Measurements from ENCODE around the gene OSBP2.

OSBP2 gene

DNA sequence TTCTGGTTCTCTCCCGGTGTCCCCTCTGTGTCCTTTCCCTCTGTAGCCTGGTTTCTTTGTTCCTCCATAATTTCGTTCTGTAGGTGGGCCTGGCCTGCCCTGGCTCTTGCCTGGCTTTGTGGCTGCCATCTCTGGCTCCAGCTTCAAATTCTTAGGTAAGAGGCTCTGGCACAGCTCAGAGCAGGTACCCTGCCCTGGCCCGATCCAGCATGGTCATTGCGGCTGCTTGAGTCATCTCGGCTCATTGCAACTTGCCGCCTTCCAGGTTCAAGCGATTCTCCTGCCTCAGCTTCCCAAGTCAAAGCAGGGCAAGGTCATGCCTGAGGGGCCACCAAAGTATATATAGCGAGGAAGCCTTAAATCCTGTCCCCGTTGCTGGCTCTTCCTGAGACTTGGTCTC, 76.0 kb downstream of the OSBP2 start (continued):
- no peak for TF ChIP-seq ARNTL (CRISPR knock-in tag; IDR thresholded peaks at IDR 0.05; ENCODE audit: borderline replicate concordance, low read depth)
- TF ChIP-seq, protein P1, sequence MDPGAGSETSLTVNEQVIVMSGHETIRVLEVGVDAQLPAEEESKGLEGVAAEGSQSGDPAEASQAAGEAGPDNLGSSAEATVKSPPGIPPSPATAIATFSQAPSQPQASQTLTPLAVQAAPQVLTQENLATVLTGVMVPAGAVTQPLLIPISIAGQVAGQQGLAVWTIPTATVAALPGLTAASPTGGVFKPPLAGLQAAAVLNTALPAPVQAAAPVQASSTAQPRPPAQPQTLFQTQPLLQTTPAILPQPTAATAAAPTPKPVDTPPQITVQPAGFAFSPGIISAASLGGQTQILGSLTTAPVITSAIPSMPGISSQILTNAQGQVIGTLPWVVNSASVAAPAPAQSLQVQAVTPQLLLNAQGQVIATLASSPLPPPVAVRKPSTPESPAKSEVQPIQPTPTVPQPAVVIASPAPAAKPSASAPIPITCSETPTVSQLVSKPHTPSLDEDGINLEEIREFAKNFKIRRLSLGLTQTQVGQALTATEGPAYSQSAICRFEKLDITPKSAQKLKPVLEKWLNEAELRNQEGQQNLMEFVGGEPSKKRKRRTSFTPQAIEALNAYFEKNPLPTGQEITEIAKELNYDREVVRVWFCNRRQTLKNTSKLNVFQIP (CRISPR knock-in tag; IDR thresholded peaks at IDR 0.05; ENCODE audit: borderline replicate concordance, low read depth): no peak

DNA sequence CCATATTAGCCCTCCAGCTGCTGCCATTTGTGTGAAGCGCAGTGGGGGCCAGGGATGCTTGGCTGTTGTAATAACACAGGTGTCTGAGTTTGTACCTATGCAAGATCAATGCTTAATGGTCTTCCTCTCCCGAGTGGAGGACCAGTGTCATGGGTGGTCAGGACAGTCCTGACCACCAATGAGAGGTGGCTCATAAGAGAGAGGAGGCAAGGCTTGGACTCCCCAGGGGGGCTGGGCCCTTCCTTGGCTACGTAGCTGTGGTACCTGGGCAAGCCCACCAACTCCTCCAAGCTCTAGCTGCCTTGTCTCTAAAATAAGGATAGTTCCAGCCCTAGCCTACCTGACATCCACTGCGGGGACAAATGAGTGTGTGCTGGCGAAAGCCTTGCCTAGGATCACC, 79.2 kb downstream of the OSBP2 start:
- no peak for ATAC-seq
- TF ChIP-seq TCF4 (CRISPR knock-in tag; IDR thresholded peaks at IDR 0.05; ENCODE audit: borderline replicate concordance): no peak
- TF ChIP-seq, protein P1 (CRISPR knock-in tag; IDR thresholded peaks at IDR 0.05; ENCODE audit: borderline replicate concordance, low read depth): no peak
- no peak for TF ChIP-seq ZC3H10 (CRISPR knock-in tag; IDR thresholded peaks at IDR 0.05)
- TF ChIP-seq, protein P2, sequence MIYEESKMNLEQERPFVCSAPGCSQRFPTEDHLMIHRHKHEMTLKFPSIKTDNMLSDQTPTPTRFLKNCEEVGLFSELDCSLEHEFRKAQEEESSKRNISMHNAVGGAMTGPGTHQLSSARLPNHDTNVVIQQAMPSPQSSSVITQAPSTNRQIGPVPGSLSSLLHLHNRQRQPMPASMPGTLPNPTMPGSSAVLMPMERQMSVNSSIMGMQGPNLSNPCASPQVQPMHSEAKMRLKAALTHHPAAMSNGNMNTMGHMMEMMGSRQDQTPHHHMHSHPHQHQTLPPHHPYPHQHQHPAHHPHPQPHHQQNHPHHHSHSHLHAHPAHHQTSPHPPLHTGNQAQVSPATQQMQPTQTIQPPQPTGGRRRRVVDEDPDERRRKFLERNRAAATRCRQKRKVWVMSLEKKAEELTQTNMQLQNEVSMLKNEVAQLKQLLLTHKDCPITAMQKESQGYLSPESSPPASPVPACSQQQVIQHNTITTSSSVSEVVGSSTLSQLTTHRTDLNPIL (CRISPR knock-in tag; IDR thresholded peaks at IDR 0.05; ENCODE audit: low read depth): no peak
- no peak for TF ChIP-seq TOX (CRISPR knock-in tag; IDR thresholded peaks at IDR 0.05; ENCODE audit: borderline replicate concordance)
- TF ChIP-seq ESRRG (CRISPR knock-in tag; IDR thresholded peaks at IDR 0.05): no peak
- TF ChIP-seq, protein P3, sequence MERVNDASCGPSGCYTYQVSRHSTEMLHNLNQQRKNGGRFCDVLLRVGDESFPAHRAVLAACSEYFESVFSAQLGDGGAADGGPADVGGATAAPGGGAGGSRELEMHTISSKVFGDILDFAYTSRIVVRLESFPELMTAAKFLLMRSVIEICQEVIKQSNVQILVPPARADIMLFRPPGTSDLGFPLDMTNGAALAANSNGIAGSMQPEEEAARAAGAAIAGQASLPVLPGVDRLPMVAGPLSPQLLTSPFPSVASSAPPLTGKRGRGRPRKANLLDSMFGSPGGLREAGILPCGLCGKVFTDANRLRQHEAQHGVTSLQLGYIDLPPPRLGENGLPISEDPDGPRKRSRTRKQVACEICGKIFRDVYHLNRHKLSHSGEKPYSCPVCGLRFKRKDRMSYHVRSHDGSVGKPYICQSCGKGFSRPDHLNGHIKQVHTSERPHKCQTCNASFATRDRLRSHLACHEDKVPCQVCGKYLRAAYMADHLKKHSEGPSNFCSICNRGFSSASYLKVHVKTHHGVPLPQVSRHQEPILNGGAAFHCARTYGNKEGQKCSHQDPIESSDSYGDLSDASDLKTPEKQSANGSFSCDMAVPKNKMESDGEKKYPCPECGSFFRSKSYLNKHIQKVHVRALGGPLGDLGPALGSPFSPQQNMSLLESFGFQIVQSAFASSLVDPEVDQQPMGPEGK (CRISPR knock-in tag; IDR thresholded peaks at IDR 0.05; ENCODE audit: borderline replicate concordance): no peak
- TF ChIP-seq GLIS3 (CRISPR knock-in tag; IDR thresholded peaks at IDR 0.05): no peak
- no peak for TF ChIP-seq RARB (CRISPR knock-in tag; IDR thresholded peaks at IDR 0.05)
- TF ChIP-seq SNAI2 (CRISPR knock-in tag; IDR thresholded peaks at IDR 0.05): no peak
- TF ChIP-seq ARNTL (CRISPR knock-in tag; IDR thresholded peaks at IDR 0.05; ENCODE audit: borderline replicate concordance, low read depth): no peak
- TF ChIP-seq, protein P4, sequence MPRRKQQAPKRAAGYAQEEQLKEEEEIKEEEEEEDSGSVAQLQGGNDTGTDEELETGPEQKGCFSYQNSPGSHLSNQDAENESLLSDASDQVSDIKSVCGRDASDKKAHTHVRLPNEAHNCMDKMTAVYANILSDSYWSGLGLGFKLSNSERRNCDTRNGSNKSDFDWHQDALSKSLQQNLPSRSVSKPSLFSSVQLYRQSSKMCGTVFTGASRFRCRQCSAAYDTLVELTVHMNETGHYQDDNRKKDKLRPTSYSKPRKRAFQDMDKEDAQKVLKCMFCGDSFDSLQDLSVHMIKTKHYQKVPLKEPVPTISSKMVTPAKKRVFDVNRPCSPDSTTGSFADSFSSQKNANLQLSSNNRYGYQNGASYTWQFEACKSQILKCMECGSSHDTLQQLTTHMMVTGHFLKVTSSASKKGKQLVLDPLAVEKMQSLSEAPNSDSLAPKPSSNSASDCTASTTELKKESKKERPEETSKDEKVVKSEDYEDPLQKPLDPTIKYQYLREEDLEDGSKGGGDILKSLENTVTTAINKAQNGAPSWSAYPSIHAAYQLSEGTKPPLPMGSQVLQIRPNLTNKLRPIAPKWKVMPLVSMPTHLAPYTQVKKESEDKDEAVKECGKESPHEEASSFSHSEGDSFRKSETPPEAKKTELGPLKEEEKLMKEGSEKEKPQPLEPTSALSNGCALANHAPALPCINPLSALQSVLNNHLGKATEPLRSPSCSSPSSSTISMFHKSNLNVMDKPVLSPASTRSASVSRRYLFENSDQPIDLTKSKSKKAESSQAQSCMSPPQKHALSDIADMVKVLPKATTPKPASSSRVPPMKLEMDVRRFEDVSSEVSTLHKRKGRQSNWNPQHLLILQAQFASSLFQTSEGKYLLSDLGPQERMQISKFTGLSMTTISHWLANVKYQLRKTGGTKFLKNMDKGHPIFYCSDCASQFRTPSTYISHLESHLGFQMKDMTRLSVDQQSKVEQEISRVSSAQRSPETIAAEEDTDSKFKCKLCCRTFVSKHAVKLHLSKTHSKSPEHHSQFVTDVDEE (CRISPR knock-in tag; IDR thresholded peaks at IDR 0.05): no peak
- no peak for TF ChIP-seq ZNF8 (CRISPR knock-in tag; IDR thresholded peaks at IDR 0.05)
- no peak for TF ChIP-seq OSR1 (CRISPR knock-in tag; IDR thresholded peaks at IDR 0.05)
- no peak for TF ChIP-seq ZFP3 (CRISPR knock-in tag; IDR thresholded peaks at IDR 0.05)
- no peak for TF ChIP-seq ZNF70 (CRISPR knock-in tag; IDR thresholded peaks at IDR 0.05)

DNA sequence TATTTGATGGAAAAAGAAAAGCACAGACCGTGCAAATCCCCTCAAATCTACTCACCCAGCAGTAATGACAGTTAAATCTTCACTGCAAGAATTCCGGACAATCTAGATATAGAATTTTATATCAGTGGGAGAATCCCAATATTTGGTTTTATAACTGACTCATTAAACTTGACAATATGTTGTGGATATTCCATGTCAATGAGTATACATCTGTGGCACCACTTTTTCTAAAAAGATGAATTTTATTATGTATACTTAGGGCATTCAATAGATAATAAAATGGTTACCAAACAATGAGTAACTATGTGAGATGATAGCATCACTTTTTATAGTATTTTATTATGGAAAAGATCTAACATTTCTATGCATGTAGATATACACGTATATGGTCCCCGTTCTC, 79.9 kb downstream of the OSBP2 start:
- TF ChIP-seq, protein P1 (CRISPR knock-in tag; IDR thresholded peaks at IDR 0.05; ENCODE audit: borderline replicate concordance, low read depth): no peak
- no peak for TF ChIP-seq ESRRG (CRISPR knock-in tag; IDR thresholded peaks at IDR 0.05)
- no peak for TF ChIP-seq TCF4 (CRISPR knock-in tag; IDR thresholded peaks at IDR 0.05; ENCODE audit: borderline replicate concordance)
- no peak for ATAC-seq

DNA sequence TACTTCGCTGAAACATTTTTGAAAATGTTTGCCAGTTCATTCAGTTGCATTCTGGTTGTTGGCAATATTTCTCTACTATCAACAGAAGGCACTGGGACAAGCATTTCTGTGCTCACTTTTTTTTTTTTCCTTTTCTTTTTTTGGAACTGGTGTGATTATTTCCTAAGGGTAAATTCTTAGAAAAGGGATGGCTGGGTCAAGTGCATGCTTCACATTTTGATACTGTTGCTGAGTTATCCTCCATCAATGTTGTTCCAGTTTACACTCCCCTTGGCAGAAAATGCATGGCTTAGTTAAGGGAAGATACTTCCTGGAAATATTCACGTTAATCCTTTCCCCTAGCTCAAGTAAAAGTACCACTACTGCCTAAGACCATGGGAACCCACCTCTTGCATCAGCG, 81.8 kb downstream of the OSBP2 start:
- ATAC-seq: no peak
- TF ChIP-seq, protein P4 (CRISPR knock-in tag; IDR thresholded peaks at IDR 0.05): no peak
- TF ChIP-seq, protein P2 (CRISPR knock-in tag; IDR thresholded peaks at IDR 0.05; ENCODE audit: low read depth): no peak
- TF ChIP-seq ESRRG (CRISPR knock-in tag; IDR thresholded peaks at IDR 0.05) (no peak), TCF4 (CRISPR knock-in tag; IDR thresholded peaks at IDR 0.05; ENCODE audit: borderline replicate concordance) (no peak), RARB (CRISPR knock-in tag; IDR thresholded peaks at IDR 0.05) (no peak), BACH2 (CRISPR knock-in tag; IDR thresholded peaks at IDR 0.05; ENCODE audit: borderline replicate concordance) (no peak), ZFP30 (CRISPR knock-in tag; IDR thresholded peaks at IDR 0.05) (no peak), ZNF70 (CRISPR knock-in tag; IDR thresholded peaks at IDR 0.05) (no peak), ZC3H10 (CRISPR knock-in tag; IDR thresholded peaks at IDR 0.05) (no peak), ZNF8 (CRISPR knock-in tag; IDR thresholded peaks at IDR 0.05) (no peak), OSR1 (CRISPR knock-in tag; IDR thresholded peaks at IDR 0.05) (no peak)

Data from SK-N-SH treated with all-trans-retinoic acid at 6 μM for 48 hours (cell line).